Stimulated activated CD4-positive, alpha-beta T cell treated with anti-CD3 and anti-CD28 coated beads, Interleukin-4, amount 100 ng/mL, for 24 hours (primary cell): ENCODE results near the gene FXYD6.
"Not testable (repeated sequence)": the region's sequence is repeated elsewhere in the genome, so short reads cannot be mapped to it uniquely, and the experiment has no call there.

Experiments used
- DNase-seq: peaks from one replicate; pipeline ENCODE4 v3.0.0-alpha.2; 2020

FXYD6 gene

GRCh38 chr11:117868088-117868487 lies 8.4 kb downstream of the FXYD6 start:
- no peak for DNase-seq

- DNase-seq = no peak
These were observed 9.9 kb downstream of the FXYD6 start for GRCh38 chr11:117866526-117866925.

GRCh38 chr11:117865546-117865945 lies 10.9 kb downstream of the FXYD6 start:
- not testable (repeated sequence) for DNase-seq

- no peak for DNase-seq
These were observed 13.1 kb downstream of the FXYD6 start for GRCh38 chr11:117863383-117863782.

- DNase-seq = no peak
These were observed 13.7 kb downstream of the FXYD6 start for GRCh38 chr11:117862753-117863152.

GRCh38 chr11:117862019-117862725 lies 14.3 kb downstream of the FXYD6 start:
- DNase-seq = no peak

- DNase-seq = no peak
These were observed 15.1 kb downstream of the FXYD6 start for GRCh38 chr11:117861151-117862018.

- DNase-seq = no peak
These were observed 16.3 kb downstream of the FXYD6 start for GRCh38 chr11:117860139-117860538.

GRCh38 chr11:117859488-117860112 lies 16.9 kb downstream of the FXYD6 start:
- no peak for DNase-seq

- no peak for DNase-seq
These were observed 17.4 kb downstream of the FXYD6 start for GRCh38 chr11:117859061-117859460.

- DNase-seq = no peak
These were observed 18.6 kb downstream of the FXYD6 start for GRCh38 chr11:117857734-117858414.

GRCh38 chr11:117855912-117856651 lies 20.4 kb downstream of the FXYD6 start:
- DNase-seq = no peak

GRCh38 chr11:117855186-117855845 lies 21.1 kb downstream of the FXYD6 start:
- DNase-seq = no peak

GRCh38 chr11:117852309-117852708 lies 24.1 kb downstream of the FXYD6 start:
- no peak for DNase-seq

GRCh38 chr11:117851852-117852251 lies 24.6 kb downstream of the FXYD6 start:
- DNase-seq = no peak

- no peak for DNase-seq
These were observed 25.4 kb downstream of the FXYD6 start for GRCh38 chr11:117851106-117851505.

- no peak for DNase-seq
These were observed 26.6 kb downstream of the FXYD6 start for GRCh38 chr11:117849781-117850414.

GRCh38 chr11:117843666-117844484 lies 32.6 kb downstream of the FXYD6 start:
- DNase-seq = peak; percentile 86

- DNase-seq = no peak
These were observed 34.1 kb downstream of the FXYD6 start for GRCh38 chr11:117842131-117842941.
